Cortex of kidney (tissue), 1 donor: ENCODE measurements around the gene CPSF3.
"Not testable (repeated sequence)": the region's sequence is repeated elsewhere in the genome, so short reads cannot be mapped to it uniquely, and the experiment has no call there.

ENCODE experiments used
- DNase-seq: peaks from one replicate; lab custom pipeline; 2025; lab: John Stamatoyannopoulos, UW

CPSF3 gene

DNA sequence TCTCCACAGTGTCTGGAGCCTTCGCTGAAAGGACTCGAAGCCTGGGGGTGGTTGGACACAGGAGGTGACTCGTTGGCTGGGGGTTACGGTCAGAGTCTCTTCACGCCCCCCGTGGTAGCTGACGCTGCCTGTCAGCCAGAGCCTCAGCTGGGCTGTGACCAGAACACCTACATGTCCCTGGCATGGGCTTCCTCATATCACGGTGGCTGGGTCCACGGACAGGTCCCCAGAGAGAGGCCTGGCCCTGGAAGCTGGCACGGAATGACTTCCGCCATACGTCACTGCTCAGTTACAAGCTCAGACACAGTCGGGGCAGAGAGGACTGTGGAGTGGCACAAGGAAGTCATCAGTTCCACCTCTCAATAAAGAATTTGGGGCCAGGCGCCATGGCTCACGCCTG, 28.6 kb upstream of the CPSF3 start:
- DNase-seq = no peak

DNA sequence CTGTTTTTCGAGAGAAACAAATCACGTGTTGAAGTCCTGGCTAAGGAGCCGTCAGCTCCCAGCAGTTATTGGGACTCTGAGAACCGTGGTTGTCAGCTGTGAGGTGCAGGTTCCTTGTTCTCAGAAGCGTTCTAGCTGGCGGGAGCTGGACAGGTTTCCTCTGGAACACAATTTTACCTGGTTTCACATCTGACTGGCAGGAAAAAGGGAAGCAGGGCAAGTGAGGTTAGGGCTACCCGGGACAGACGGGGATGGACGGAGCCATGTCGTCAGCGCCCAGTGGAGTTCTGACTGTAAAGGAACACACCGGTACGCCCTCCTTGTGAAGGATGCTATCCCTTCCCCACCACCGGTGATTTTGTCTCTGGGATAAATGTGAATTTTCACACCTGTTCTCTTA, 26.3 kb upstream of the CPSF3 start:
- DNase-seq = no peak

DNA sequence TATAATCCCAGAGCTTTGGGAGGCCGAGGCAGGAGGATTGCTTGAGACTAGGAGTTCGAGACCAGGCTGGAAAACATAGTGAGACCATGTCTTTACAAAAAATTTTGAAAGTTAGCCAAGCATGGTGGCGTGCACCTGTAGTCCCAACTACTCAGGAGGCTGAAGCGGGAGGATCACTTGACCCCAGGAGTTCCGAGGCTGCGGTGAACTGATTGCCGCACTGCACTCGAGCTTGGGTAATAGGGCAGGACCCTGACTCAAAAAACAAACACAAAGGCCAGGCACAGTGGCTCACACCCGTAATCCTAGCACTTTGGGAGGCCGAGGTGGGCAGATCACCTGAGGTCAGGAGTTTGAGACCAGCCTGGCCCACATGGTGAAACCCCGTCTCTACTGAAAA, 25.2 kb upstream of the CPSF3 start:
- not testable (repeated sequence) for DNase-seq

DNA sequence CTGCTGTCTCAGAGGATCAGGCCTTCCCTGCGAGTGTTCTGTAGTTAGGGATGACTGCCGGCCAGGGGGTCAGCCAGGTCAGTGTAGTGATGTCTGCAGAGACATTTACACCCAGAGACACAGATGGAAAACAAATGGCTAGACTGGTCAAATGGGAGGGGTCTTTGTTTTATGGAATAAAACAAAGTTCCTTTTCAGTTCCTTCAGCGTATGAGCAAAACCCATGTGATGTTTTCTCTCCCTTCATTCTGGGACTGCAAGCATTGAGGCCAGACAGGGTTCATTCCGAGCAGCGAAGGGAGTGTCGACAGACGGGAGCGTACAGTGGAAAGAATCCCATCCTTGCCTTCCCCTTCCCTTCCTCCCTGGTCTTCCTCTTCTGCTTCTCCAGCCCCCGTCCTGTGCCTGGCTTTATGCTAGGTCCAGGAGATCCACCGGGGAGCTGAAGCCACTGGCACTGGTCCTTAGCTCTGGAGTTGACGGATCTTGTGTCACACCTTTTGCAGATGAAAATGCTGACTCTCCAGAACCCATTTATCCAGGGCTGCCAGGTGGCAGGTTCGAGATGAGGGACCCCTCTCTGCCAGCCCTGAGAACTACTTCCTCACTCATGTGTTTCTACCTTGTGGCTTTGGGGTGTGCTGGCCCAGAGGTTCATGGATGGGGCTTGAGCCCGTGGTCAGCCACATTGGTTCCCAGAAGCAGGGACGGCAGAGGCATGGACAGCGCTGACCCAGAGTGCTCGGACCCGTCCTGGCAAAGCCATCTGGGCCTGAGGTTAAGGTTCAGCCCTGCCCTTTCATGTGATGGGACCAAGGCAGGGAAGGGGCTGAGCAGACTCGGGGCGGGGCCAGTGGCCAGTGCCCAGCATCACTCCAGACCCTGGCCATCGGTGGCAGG, 24.3 kb upstream of the CPSF3 start:
- no peak for DNase-seq

DNA sequence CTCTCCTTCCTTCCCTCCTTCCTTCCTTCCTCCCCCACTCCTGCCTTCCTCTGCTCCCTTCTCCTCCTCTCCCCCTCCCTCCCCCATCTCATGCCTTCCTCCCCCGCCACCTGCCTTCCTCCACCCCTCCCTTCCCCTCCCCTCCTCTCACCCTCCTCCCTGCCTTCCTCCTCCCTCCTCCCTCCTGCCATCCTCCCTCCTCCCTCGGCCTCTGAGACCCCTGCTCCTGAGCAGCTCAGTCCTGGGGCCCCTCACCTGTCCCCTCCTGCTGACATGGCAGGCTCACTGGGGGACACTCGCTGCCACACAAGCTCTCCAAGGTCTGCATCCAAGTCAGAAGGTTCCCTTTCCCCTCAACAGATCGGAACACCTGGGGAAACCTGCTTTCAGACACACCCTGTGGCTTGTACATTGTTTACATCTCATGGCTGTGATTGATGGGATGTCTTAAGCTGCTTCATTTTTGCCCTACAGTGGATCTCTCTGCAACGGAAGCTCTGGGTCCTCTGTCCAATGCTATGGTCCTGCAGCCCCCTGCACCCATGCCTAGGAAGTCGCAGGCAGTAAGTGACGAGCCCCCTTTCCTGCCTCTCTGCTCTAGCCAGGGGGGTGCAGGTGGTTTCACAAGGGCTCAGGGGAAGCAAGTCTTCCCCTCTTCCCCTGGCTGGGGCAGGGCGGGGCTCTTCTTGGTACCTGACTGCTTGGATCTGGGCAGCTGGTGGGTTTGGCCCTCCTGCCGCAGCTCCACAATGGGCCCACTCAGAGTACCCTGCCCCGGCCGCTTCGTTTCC, 23.0 kb upstream of the CPSF3 start:
- no peak for DNase-seq

DNA sequence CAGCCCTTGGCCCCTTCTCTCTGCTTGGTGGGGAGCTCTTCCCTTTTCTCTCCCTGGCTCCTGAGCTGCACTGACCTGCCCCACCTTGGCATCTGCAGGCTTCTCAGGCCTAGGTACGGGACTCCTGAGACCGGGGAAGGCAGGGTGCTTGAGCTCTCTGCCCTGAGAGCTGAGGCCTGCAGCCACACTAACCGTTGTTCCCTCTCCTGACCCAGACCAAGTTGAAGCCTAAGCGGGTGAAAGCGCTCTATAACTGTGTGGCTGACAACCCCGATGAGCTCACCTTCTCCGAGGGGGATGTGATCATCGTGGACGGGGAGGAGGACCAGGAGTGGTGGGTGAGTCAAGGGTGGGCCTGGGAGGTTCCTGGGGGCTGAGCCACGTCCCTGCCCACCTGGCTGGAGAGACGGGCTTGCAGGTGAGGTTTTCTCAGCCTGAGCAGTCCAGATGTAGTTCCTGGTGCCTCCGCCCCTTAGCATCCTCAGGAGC, 22.4 kb upstream of the CPSF3 start:
- no peak for DNase-seq

DNA sequence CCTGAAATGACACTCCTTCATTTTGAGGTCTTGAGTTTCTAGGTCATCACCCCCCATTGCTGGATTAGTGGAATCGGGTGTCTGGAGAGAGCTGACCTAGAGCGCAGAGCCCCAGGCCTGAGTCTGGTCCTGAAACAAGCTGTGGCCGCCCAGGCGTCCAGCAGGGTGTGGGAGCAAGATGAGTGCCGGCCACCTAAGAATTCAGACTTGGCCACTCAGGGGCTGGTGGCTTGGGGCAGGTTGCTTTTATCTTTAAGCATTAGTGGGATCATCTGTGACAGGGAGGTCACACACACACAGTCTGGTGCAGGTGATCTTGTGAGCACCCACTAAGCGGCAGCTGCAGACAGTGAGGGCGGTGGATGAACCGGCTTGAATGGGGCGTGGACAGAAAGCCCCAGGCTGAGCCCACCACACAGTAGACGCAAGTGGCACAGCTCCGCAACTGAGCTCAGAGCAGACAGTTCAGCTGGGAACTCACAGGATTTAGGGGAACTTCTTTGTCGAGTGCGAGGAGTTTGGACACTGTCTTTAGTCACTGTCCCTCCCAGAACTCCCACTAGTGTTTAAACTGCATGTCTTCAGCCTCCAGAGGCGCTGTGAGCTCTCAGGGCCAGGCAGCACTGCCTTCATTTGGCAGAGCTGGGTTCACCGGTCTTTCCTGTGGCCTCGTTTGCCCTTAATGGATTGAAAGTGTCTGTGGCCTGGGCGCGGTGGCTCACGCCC, 21.6 kb upstream of the CPSF3 start:
- DNase-seq = no peak

DNA sequence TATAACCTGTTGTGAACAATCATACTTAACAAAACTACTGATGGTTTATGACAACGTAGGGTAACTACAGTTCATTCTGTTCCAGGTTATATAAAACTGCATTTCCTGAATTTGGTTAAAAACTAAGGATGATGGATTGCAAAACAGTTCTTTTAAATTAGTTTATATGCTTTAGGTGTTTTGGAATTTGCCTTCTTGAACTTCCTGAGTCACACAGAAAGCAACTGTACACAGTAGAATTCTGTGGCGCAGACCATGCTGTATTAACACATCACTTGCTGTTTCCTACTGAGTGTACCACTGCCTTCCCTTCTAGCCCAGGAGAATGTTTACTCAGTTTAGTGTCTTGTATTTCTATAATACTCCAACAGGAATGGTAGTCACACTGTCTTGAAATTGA, 19.5 kb upstream of the CPSF3 start:
- DNase-seq = no peak

DNA sequence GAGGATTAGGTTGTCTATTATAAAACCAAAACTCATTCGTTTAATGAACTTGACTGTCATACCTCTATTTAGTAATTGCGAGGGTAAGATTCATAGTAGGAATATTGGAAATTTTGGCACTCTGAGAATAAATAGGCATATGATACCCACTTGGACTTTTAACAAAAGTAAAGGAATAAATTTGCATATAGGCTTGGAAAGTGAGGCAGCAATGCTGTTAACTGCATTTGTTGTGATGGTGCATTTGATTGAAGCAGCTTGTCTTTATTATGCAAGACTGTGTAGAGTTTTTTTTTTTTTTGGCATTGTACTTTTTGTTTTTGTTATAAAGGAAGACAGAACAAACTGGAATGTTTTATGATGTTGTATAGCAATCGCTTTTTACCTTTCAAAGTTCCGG, 19.0 kb upstream of the CPSF3 start:
- DNase-seq = no peak

DNA sequence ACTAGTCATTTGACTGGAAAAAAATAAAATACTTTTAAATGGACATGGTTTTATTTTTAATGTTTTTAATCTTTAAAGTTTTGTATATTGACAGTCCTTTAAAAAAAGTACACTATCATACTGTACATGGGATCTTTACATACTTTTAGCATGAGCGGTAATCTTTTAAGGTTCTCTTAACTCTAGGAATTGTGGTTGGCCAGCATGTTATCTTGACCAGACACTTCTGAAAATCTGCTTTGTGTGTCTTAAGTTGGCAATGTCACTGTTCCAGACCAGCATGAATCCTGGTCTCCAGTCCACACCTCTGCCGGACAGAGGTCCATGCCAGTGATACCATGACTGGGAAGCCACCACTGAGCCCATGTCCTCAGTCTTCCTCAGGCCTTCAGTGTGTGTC, 17.8 kb upstream of the CPSF3 start:
- no peak for DNase-seq

DNA sequence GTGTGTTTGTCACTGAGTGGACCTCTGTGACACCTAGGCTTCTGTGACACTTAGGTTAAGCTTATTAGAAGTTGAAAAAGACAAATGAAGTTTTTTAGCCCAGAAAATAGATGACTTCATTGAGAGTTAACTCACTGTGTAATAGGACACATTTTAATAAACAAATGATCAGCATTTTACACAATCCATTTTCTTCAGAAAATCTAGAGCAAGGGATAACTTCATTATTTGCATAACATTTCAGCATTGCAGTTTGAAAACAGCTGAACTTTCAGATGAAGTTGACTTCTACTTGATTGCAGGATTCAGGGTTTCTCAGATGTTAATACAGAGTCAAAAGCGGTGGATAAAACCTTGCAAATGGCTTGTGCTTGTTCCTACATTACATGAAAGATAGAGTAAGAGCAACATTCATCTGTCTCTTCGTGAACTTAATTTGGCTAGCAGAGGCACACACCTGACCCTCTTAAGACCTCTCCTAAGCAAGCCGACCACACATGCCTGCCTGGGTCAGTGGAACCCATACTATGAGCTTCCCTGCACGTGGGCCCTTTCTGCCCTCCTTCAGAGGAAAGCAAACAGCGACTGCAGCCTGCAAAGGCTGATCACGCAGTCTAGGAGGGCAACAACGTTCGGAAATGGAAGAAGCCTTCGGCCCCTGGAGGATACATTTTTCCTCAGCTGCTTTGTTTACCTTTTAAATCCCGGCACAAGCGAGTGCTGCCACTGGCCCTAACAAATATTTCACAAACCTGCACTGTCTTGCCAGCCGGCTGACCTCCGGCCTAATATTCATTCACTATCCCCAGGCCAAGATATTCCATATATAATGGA, 16.7 kb upstream of the CPSF3 start:
- DNase-seq = no peak

DNA sequence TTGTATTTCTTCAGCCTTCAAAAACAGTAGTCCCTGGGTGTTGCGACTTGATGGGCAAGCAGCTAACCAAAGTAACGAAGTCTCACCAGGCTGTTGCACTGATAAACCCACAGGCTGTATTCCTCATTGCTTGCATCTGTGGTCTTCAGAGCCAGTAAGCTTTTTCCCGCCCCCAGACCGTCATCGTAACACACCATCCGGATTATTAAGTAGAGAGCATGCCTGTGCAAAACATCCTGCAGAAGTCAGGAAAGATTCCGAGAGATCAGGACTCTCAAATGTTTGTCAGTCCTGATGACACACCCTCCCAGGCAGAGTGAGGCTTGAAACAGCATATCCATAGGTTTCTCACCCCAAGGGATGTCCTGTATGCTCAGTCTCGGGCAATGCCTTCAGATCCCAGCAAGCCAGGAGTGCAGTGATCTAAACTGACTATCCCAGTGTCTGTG, 16.1 kb upstream of the CPSF3 start:
- DNase-seq = no peak

DNA sequence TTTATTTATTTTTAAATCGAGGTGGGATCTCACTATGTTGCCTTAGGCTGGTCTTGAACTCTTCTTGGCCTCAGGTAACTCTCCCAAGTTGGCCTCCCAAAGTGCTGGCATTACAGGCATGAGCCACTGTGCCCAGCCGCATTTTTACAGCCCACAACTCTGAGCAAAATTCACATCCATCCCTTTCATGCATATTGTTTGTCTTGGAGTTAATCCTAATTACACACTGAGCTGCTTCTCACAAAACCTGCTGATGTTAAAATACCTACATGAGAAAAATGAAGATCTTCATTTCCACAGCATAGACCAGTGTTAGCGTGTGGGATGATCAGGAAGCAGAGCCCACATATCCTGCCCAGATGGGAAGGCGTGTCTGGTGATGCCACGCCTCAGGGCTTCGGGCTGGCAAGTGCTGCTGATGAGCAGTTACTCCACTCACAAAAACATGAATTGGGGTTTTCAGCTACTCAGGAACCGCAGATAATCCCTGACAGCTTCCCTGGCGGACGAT, 14.8 kb upstream of the CPSF3 start:
- no peak for DNase-seq

DNA sequence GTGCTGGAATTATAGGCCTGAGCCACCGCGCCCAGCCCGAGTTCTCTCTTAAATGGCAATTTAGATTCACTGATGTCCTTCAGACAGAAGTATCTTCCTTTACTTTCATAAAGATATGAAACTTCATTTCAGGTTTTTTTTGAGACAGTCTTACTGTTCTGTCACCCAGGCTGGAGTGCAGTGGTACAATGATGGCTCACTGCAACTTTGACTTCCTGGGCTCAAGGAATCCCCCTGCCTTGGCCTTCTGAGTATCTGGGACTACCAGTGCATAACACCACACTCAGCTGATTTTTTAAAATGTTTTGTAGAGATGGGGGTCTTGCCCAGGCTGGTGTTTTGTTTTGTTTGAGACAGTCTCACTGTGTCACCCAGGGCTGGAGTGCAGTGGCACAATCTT, 13.3 kb upstream of the CPSF3 start:
- DNase-seq = no peak

DNA sequence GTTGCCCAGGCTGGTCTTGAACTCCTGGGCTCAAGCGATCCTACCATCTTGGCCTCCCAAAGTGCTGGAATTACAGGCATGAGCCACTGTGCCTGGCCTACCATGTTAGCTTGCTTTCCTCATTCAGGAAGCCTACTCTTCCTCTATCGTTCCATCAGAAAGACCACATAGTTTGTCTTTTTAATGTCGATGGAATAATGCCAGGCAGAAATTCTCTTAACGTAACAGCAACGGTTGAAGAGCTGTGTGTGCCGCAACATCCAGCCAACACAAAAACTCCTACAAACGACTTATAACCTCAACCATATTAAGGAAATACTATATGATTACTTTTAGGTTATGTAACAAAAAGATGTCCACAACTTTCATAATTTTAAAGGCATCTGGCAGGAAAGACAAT, 10.7 kb upstream of the CPSF3 start:
- no peak for DNase-seq

DNA sequence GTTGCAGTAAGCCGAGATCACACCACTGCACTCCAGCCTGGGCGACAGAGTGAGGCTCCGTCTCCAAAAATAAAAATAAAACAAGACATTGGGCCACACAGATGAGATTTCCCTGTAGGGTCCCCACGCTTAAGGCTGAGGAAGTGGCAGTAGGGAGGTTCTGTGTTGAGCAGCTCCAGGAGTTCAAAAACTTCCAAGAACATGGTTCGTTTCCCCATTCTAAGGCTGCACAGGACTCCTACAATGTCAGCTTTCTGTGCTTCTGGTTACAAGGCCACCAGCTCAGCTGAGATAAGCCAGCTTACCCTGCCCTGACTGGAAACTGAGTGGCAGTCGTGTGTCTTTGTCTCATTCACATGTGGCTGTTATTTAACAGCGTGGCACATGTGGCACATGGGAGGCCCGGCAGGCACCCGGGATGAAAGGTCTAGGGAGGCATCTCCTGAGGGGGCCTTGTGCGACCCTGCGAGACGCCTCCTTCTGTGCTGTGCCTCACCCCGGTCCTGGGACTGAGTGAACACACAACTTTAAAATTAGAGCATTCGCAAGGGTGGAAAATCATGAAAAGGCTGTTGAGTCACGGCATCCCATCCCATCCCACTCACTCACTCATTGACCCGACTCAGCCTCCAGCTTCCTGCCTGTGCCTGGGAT, 7.8 kb upstream of the CPSF3 start:
- no peak for DNase-seq

DNA sequence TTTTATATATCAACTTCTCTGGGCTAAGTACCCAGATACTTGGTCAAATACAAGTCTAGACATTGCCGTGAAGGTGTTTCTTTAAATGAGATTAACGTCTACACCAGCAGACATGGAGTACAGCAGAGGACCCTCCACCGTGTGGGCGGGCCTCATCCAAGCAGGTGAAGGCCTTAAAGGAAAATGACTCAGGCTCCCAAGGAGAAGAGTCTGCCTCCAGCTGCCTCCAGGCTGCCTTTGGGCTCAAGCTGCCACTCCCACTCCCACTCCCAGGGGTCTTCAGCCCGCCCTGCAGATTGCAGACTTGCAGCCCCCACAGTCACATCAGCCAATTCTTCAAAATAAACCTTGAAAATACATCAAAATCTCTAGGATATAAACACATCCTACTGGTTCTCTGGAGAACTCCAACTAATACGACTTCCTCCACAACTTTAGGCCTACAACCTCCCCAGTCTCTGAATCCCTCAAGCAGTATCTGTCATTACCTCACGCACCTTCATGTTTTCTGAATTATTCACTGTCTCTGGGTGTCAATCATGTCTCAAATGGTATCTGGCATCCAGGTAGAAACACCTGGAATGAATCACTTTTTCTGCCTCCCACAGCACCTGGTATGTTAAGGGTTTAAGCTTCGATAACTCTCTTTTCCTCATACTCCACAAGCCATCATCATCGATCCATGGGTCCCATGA, 7.0 kb upstream of the CPSF3 start:
- no peak for DNase-seq

DNA sequence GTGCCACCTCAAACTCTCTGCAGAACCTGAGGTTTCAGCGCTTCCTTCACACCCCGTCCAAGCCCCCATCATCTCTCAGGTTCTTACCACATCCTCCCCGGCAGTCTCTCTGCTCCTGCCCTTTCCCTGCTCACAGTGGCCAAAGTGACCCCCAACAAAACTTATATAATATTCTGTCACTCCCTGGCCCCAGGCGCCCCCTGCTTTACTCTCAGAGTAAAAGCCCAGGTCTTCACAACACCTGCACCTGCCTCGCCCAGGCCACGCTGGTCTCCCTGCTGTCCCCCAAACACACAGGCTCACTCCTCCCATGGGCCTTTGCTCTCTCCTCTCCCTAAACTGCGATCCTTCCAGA, 6.5 kb upstream of the CPSF3 start:
- no peak for DNase-seq

DNA sequence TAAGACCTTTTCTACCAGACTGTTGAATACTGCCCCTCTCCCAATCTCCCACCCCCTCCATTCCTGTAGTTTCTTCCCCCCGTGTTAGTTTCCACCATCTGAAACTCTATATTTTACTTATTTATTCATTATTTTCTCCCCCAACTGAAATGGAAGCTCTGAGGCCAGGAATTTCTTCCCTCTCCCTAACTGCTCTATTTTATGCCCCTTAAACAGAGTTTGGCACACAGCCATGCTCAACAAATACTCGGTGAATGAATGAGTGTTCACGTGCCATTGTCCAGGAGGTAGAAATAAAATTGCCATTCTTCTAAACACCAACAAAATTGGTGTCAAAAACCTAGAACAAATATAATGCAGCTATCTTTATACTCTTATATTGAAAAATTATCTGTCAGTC, 5.7 kb upstream of the CPSF3 start:
- no peak for DNase-seq

DNA sequence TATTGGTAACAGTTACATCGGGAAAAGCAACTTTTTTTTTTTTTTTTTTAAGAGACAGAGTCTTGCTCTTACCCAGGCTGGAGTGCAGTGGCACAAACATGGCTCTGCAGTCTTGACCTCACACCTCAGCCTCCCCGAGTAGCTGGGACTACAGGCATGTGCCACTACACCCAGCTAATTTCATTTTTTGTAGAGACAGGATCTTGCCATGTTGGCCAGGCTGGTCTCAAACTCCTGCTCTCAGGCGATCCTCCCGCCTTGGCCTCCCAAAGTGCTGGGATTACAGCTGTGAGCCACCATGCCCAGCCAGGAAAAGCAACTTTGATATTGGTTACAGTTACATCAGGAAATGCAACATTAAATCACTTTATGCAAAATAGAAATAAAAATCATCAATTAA, 4.7 kb upstream of the CPSF3 start:
- DNase-seq = no peak
